HepG2 (cell line): ENCODE results near the gene HIBADH. TPM values are rescaled to one million over a fixed set of nuclear protein-coding genes. Genes with fewer than 3 reads are reported as not detected.

Experiments used
- ATAC-seq: fragments of 200-7000 bp; cut with Tn5 transposase; 3 replicates; pipeline ENCODE4 v1.9.1; 2020; ENCODE audit warnings: mild to moderate bottlenecking, moderate library complexity
- BruUV-seq: library from RNA; stranded (reverse); fragments of 400-500 nt; replicated peaks from 2 replicates; lab custom pipeline; 2021; lab: Mats Ljungman, UMichigan
- CTCF ChIA-PET: fragments of 300-600 bp; formaldehyde crosslinking; extraction: SDS; loops from one replicate; lab custom pipeline; 2021; ENCODE audit warnings: low total read pairs, inconsistent platforms, low intra/inter-chr PET ratio; lab: Yijun Ruan, JAX
- POLR2A ChIA-PET: fragments of 350-600 bp; sonication (Branson Sonifier 250); formaldehyde crosslinking; loops from one replicate; lab custom pipeline; 2020; ENCODE audit warnings: antibody characterized with exemption, inconsistent platforms; lab: Yijun Ruan, JAX
- DNase-seq: peaks from one replicate; pipeline ENCODE4 v3.0.0-alpha.2; 2015; ENCODE audit warnings: low spot score
- FAIRE-seq: peaks from 3 replicates; lab custom pipeline; 2011; peaks lifted over from hg19 to GRCh38; lab: Jason Lieb, UNC
- H2AFZ ChIP-seq: one replicate; pipeline ENCODE4 v1.6.1; 2011; ENCODE audit warnings: low read length, inconsistent platforms
- H3K27ac ChIP-seq: fragments of 300-600 bp; 3 replicates; pipeline ENCODE4 v1.8.0; 2011; ENCODE audit warnings: mixed run types, mild to moderate bottlenecking, mixed read lengths, low read length, inconsistent platforms; ENCODE audit not compliant: insufficient read depth; ENCODE audit errors: extremely low read length
- H3K27me3 ChIP-seq, 2 experiments: fragments of 200-600 bp in 1 of 2; 2 replicates in 1 of 2; 3 replicates in 1 of 2; pipeline versions ENCODE4 v1.6.0 to v1.8.0; 2011; ENCODE audit warnings: low read length in 2 of 2, mild to moderate bottlenecking in 2 of 2, moderate library complexity in 2 of 2, inconsistent platforms in 1 of 2; ENCODE audit not compliant: insufficient read depth in 2 of 2, control insufficient read depth in 1 of 2
- H3K36me3 ChIP-seq, 2 experiments: fragments of 200-600 bp in 1 of 2; replicated peaks in 1 of 2; 2 replicates in 1 of 2; 3 replicates in 1 of 2; pipeline versions ENCODE4 v1.5.1 to v1.8.0; 2011; ENCODE audit warnings: low read length in 2 of 2, inconsistent platforms in 1 of 2; ENCODE audit not compliant: insufficient read depth in 2 of 2, control insufficient read depth in 1 of 2
- H3K4me1 ChIP-seq: 2 replicates; pipeline ENCODE4 v1.5.1; 2012; ENCODE audit warnings: low read length, inconsistent platforms; ENCODE audit not compliant: insufficient read depth
- H3K4me2 ChIP-seq: 2 replicates; pipeline ENCODE4 v1.6.0; 2011; ENCODE audit warnings: low read depth, low read length, inconsistent platforms
- H3K4me3 ChIP-seq, 3 experiments: fragments of 200-600 bp in 1 of 3; sonication (generic), shearing (Covaris generic) in 1 of 3; replicated peaks in 1 of 3; 2 replicates each; pipeline ENCODE4 v1.5.1; 2011 to 2016; ENCODE audit warnings: low read length in 3 of 3, inconsistent platforms in 2 of 3, low read depth in 2 of 3, mild to moderate bottlenecking in 2 of 3, control low read depth in 1 of 3, mixed read lengths in 1 of 3; ENCODE audit not compliant: insufficient read depth in 1 of 3
- H3K79me2 ChIP-seq: one replicate; pipeline ENCODE4 v1.6.1; 2011; ENCODE audit warnings: low read length, inconsistent platforms; ENCODE audit not compliant: insufficient read depth
- H3K9ac ChIP-seq: 2 replicates; pipeline ENCODE4 v1.6.0; 2011; ENCODE audit warnings: mild to moderate bottlenecking, low read depth, low read length, inconsistent platforms; ENCODE audit not compliant: insufficient read depth
- H3K9me3 ChIP-seq: 2 replicates; pipeline ENCODE4 v1.5.1; 2012; ENCODE audit warnings: mild to moderate bottlenecking, low read length
- H4K20me1 ChIP-seq: 2 replicates; pipeline ENCODE4 v1.6.0; 2011; ENCODE audit warnings: inconsistent platforms, mild to moderate bottlenecking, low read length, moderate library complexity; ENCODE audit not compliant: insufficient read depth
- HOXD1 ChIP-seq: sonication (generic); formaldehyde crosslinking; IDR thresholded peaks from 2 replicates; pipeline ENCODE4 v1.5.0; 2020; ENCODE audit warnings: missing genetic modification reagents
- ZNF296 ChIP-seq: sonication (generic); formaldehyde crosslinking; conservative IDR thresholded peaks from 2 replicates; pipeline ENCODE4 v1.5.0; 2020; ENCODE audit warnings: mild to moderate bottlenecking, missing genetic modification reagents
- ZNF564 ChIP-seq: sonication (generic); formaldehyde crosslinking; IDR thresholded peaks from 2 replicates; pipeline ENCODE4 v1.8.1; 2023; ENCODE audit warnings: mild to moderate bottlenecking, missing genetic modification reagents
- WGBS: methylation state at CpG from one replicate; pipeline ENCODE4 v1.1.6; 2017; ENCODE audit warnings: low lambda C conversion rate; 5-methylcytosine and 5-hydroxymethylcytosine counted together
- in situ Hi-C: cut with HindIII; loops from 2 replicates; pipeline ENCODE4 v1.10.0; 2017; ENCODE audit warnings: low pct_unique_long_range_greater_than_20kb; ENCODE audit not compliant: extremely low pct_ligation_motif_present
- intact Hi-C: fragments of 100-400 bp; cut with micrococcal nuclease; formaldehyde crosslinking; loops from one replicate; pipeline ENCODE4 v1.10.0; 2022; ENCODE audit not compliant: unreplicated experiment
- polyA plus RNA-seq, 8 experiments: library from polyadenylated mRNA; depleted of rRNA in 3 of 8; stranded (reverse) in 7 of 8; unstranded in 1 of 8; fragments of >200 nt; fragmentation: Illumina TruSeq in 4 of 8; extraction: Trizol in 4 of 8; gene quantifications; 2 replicates each; pipeline versions ENCODE4 v1.2.1 to v1.2.3, GENCODE V29; 2011 to 2016; ENCODE audit warnings: low read depth in 4 of 8, missing spikeins in 1 of 8, mixed read lengths in 1 of 8; ENCODE audit not compliant: insufficient read depth in 1 of 8
- total RNA-seq, 5 experiments: library from RNA; depleted of rRNA; stranded (reverse); fragments of >200 nt; fragmentation: Illumina TruSeq; extraction: Trizol; gene quantifications; 2 replicates each; pipeline ENCODE4 v1.2.3, GENCODE V29; 2016; ENCODE audit warnings: low read depth in 1 of 5
- TF ChIP-seq, protein P1 (sequence below): sonication (generic); formaldehyde crosslinking; IDR thresholded peaks from 2 replicates; pipeline ENCODE4 v1.4.0; 2020; ENCODE audit warnings: missing genetic modification reagents, mild to moderate bottlenecking, borderline replicate concordance
- TF ChIP-seq, protein P2 (sequence below): IDR thresholded peaks from 2 replicates; pipeline ENCODE4 v1.6.1; 2016; ENCODE audit warnings: missing biosample characterization, missing genetic modification reagents, low read depth
- TF ChIP-seq, protein P3 (sequence below): sonication (generic); formaldehyde crosslinking; IDR thresholded peaks from 2 replicates; pipeline ENCODE4 v1.5.0; 2020; ENCODE audit warnings: missing genetic modification reagents

HIBADH gene
- total and polyA plus RNA-seq, 2 of the 13 experiments (the other 11 are each of a cell fraction or from before 2014, with no cell fraction given): 49.9 to 59.5 TPM

DNA sequence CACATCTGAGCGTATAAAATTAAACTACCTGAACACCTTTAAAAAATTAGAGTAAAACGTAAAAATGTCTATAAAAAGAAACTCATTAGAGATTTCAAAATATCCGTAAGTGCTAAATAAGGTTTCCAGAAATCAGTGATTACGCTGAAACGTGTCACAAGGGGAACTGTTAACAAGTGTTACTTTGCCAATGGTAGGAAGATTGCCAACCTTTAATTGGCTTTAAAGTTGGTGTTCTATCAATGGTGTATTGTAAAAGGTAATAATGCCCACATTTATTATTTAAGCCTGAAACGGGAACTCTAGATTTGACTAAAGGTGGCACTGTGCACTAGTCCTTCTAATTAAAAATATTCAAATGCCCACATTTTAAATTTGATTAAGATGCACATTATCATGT lies 37.8 kb upstream of the HIBADH start:
- H3K36me3 ChIP-seq: no peaks in the 10 kb centered on the region
- H3K4me2 ChIP-seq: no peak overlapping the region
- H3K9me3 ChIP-seq: no peaks in the 10 kb centered on the region
- ChIA-PET CTCF (no interaction called here), POLR2A (no interaction called here)
- H3K27ac ChIP-seq: no peak overlapping the region
- intact Hi-C loops: no loop called here
- DNase-seq (no peak), FAIRE-seq (no peak), ATAC-seq (no peak)
- H3K27me3 ChIP-seq: no peaks in the 10 kb centered on the region
- BruUV-seq: no TSS peak
- no peak overlapping the region for H3K9ac ChIP-seq
- in situ Hi-C loops: no loop called here
- H2AFZ ChIP-seq: no peak overlapping the region
- no peaks in the 10 kb centered on the region for H3K79me2 ChIP-seq
- no peak for TF ChIP-seq ZNF296 (CRISPR knock-in tag)
- no peak for TF ChIP-seq ZNF564 (CRISPR knock-in tag)
- TF ChIP-seq, protein P1, sequence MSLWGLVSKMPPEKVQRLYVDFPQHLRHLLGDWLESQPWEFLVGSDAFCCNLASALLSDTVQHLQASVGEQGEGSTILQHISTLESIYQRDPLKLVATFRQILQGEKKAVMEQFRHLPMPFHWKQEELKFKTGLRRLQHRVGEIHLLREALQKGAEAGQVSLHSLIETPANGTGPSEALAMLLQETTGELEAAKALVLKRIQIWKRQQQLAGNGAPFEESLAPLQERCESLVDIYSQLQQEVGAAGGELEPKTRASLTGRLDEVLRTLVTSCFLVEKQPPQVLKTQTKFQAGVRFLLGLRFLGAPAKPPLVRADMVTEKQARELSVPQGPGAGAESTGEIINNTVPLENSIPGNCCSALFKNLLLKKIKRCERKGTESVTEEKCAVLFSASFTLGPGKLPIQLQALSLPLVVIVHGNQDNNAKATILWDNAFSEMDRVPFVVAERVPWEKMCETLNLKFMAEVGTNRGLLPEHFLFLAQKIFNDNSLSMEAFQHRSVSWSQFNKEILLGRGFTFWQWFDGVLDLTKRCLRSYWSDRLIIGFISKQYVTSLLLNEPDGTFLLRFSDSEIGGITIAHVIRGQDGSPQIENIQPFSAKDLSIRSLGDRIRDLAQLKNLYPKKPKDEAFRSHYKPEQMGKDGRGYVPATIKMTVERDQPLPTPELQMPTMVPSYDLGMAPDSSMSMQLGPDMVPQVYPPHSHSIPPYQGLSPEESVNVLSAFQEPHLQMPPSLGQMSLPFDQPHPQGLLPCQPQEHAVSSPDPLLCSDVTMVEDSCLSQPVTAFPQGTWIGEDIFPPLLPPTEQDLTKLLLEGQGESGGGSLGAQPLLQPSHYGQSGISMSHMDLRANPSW (CRISPR knock-in tag): no peak
- no peak for TF ChIP-seq HOXD1 (CRISPR knock-in tag)
- TF ChIP-seq, protein P2, sequence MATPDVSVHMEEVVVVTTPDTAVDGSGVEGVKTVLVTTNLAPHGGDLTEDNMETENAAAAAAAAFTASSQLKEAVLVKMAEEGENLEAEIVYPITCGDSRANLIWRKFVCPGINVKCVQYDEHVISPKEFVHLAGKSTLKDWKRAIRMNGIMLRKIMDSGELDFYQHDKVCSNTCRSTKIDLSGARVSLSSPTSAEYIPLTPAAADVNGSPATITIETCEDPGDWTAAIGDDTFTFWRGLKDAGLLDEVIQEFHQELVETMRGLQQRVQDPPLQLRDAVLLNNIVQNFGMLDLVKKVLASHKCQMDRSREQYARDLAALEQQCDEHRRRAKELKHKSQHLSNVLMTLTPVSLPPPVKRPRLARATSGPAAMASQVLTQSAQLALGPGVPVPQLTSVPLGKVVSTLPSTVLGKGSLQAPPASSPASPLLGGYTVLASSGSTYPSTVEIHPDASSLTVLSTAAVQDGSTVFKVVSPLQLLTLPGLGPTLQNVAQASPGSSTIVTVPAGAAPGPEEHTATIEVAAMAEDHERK (CRISPR knock-in tag): no peak
- TF ChIP-seq, protein P3, sequence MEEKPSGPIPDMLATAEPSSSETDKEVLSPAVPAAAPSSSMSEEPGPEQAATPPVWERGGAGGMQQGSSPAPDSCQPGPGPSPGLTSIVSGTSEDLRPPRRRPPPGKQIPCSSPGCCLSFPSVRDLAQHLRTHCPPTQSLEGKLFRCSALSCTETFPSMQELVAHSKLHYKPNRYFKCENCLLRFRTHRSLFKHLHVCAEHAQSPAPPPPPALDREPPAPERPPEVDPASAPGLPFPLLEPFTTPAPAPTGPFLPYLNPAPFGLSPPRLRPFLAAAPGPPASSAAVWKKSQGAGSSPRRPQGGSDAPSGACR (CRISPR knock-in tag): no peak
- peaks cover 11% of the 10 kb centered on the region for H3K4me1 ChIP-seq
- H4K20me1 ChIP-seq: no peaks in the 10 kb centered on the region
- 93% methylated on average over 6 of the region's 6 CpGs for WGBS
- H3K4me3 ChIP-seq: no peak overlapping the region
